ENCODE results near the gene NACC2.

DNA sequence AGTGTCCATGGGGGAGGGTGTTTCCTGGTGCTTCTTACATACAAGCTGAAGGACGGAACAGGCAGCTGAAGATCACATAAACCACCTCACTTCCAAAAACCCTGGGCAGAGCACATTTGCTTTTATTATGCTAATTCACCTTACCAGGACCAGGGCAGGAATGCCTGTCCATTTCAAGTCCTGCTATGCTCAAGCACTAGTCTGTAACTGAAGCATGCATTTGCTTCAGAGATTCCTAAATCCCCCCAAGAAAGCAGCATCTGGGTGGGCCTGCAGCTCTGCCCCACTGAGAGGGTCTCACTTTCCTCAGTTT is 9.4 kb upstream of the NACC2 start:
- TF ChIP-seq POLR2A (IDR thresholded peaks at IDR 0.05), result no peak
- TF ChIP-seq, protein P1, sequence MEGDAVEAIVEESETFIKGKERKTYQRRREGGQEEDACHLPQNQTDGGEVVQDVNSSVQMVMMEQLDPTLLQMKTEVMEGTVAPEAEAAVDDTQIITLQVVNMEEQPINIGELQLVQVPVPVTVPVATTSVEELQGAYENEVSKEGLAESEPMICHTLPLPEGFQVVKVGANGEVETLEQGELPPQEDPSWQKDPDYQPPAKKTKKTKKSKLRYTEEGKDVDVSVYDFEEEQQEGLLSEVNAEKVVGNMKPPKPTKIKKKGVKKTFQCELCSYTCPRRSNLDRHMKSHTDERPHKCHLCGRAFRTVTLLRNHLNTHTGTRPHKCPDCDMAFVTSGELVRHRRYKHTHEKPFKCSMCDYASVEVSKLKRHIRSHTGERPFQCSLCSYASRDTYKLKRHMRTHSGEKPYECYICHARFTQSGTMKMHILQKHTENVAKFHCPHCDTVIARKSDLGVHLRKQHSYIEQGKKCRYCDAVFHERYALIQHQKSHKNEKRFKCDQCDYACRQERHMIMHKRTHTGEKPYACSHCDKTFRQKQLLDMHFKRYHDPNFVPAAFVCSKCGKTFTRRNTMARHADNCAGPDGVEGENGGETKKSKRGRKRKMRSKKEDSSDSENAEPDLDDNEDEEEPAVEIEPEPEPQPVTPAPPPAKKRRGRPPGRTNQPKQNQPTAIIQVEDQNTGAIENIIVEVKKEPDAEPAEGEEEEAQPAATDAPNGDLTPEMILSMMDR (IDR thresholded peaks at IDR 0.05), result no peak

All from prostate gland (tissue), 2 donors.